HUES64 (cell line): ENCODE measurements around the gene GRK5.
A peak's percentile ranks its signal among the peaks of the same experiment; 100 is the strongest.

ENCODE experiments used
- H3K27ac ChIP-seq: 2 replicates; pipeline ENCODE4 v1.7.0; 2013; ENCODE audit warnings: low read depth, low read length, inconsistent platforms
- H3K27me3 ChIP-seq: 2 replicates; pipeline ENCODE4 v1.6.1; 2013; ENCODE audit warnings: mild to moderate bottlenecking, low read length; ENCODE audit not compliant: insufficient read depth
- H3K36me3 ChIP-seq: 2 replicates; pipeline ENCODE4 v1.6.1; 2013; ENCODE audit warnings: mild to moderate bottlenecking, low read length; ENCODE audit not compliant: insufficient read depth
- H3K4me1 ChIP-seq: 2 replicates; pipeline ENCODE4 v1.6.1; 2013; ENCODE audit warnings: mild to moderate bottlenecking, low read length, moderate library complexity; ENCODE audit not compliant: insufficient read depth
- H3K4me3 ChIP-seq: 2 replicates; pipeline ENCODE4 v1.5.1; 2013; ENCODE audit warnings: mild to moderate bottlenecking, low read length, moderate library complexity
- H3K9ac ChIP-seq: 2 replicates; pipeline ENCODE4 v1.6.1; 2013; ENCODE audit warnings: mild to moderate bottlenecking, low read depth, low read length
- H3K9me3 ChIP-seq: 2 replicates; pipeline ENCODE4 v1.6.1; 2013; ENCODE audit warnings: low read depth, low read length; ENCODE audit not compliant: insufficient read depth
- WGBS: fragments of 150-250, 120-280 bp; methylation state at CpG from one replicate; pipeline ENCODE4 v1.1.7; 2013; ENCODE audit warnings: missing lambda C conversion rate; 5-methylcytosine and 5-hydroxymethylcytosine counted together

GRK5 gene

DNA sequence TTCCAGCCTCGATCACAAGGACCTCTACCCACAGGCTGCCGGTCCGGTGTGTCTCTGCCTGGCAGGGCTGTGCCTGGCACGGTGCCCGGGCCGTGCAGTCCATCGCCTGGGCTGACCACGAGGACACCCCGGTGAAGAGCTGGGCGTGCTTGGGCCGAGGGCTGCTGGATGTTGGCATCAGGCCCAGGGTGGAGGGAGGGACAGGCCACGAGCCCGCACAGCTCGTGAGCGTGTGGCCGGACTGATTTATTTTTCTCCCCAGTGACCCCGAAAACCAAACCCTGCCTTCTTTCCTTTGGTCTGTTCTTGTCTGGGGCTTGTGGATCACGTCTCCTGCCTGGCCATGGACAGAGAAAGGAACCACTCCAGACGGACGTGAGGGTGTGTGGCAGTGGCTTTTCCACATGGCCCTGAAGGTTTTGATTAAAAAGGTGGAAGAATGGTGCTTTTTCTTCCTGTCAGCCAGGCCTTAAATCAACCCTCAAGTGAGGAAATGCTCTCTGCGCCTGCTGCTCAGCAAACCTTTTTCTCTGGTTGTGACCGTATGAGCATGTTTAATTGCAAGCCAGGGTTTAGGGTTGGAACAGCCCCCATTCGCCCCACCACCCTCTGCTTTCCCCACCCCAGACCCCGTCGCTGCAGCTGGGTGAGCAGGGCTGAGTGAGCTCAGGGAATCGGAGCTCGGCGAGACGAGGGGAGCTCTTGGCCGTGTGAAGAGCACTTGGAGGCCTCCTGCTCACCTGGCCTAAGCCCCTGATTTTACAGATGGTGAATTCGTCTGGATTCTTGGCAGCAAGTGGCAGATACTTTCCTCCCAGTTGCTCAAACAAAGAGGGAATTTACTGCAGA lies 205.1 kb downstream of the GRK5 start:
- H3K4me3 ChIP-seq = no peak overlapping the region
- no peaks in the 10 kb centered on the region for H3K9me3 ChIP-seq
- WGBS = 92% methylated on average over 31 of the region's 31 CpGs
- 0 out of 2 replicates have a peak overlapping the region, but pooled peaks have one; percentile 18 for H3K27ac ChIP-seq
- H3K9ac ChIP-seq = no peak overlapping the region
- H3K27me3 ChIP-seq = no peaks in the 10 kb centered on the region
- H3K36me3 ChIP-seq = no peaks in the 10 kb centered on the region
- H3K4me1 ChIP-seq = 0 out of 2 replicates have a peak, but pooled peaks cover 7% of the 10 kb centered on the region

DNA sequence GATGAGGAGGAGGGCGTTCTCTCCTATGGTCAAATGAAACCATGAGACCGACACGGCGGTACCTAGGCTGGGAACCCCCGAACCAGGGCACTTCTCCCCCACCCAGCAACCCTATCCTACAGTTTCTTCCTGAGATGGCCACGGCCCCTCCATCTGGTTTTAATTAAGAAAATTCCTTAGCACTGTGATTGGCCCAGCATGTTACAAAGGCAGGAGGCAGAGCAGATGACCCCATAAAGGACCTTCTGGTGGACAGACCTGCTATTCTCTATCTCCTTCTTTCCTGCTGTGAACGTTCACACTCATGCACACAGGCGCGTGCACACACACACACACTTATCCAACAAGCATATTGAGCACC lies 205.7 kb downstream of the GRK5 start:
- Histone ChIP-seq H3K9ac (no peak overlapping the region), H3K27me3 (no peaks in the 10 kb centered on the region), H3K4me1 (0 out of 2 replicates have a peak, but pooled peaks cover 7% of the 10 kb centered on the region), H3K36me3 (no peaks in the 10 kb centered on the region), H3K27ac (peak overlapping the region; percentile 18; the same call in 1 of the 2 replicates), H3K9me3 (no peaks in the 10 kb centered on the region), H3K4me3 (no peak overlapping the region)
- WGBS = 87% methylated on average over 9 of the region's 9 CpGs

DNA sequence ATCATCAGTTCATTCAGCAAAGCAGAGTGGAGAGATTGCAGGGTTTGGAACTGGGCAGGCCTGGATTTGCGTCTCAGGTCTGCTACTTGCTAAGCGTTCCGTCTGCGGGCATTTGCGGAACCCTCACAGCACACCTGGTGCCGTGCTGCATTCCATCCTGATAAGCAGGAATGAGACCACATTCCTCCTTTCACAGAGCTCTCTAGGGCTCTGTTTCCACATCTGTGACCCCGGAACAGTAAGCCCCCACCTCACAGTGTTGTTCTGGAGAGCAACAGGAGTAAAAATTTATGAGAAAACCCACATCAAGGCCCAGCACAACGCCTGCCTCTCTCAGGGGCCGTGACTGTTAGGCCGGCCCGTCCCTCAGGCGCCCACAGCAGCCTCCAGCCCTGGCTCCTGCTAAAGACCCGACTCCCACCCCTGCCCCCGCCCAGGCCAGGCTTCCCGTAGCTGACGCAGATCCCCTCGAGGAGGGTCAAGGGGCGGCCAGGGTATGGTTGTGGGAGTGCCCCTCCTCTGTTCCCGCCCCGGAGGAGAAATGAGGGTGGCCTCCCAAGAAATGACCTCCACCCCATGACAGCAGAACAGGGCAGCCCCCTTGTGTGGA lies 206.2 kb downstream of the GRK5 start:
- 0 out of 2 replicates have a peak, but pooled peaks cover 7% of the 10 kb centered on the region for H3K4me1 ChIP-seq
- no peaks in the 10 kb centered on the region for H3K9me3 ChIP-seq
- no peak overlapping the region for H3K9ac ChIP-seq
- H3K4me3 ChIP-seq = no peak overlapping the region
- no peaks in the 10 kb centered on the region for H3K36me3 ChIP-seq
- no peaks in the 10 kb centered on the region for H3K27me3 ChIP-seq
- 80% methylated on average over 18 of the region's 20 CpGs for WGBS
- H3K27ac ChIP-seq = peak overlapping the region; percentile 29; the same call in 1 of the 2 replicates

DNA sequence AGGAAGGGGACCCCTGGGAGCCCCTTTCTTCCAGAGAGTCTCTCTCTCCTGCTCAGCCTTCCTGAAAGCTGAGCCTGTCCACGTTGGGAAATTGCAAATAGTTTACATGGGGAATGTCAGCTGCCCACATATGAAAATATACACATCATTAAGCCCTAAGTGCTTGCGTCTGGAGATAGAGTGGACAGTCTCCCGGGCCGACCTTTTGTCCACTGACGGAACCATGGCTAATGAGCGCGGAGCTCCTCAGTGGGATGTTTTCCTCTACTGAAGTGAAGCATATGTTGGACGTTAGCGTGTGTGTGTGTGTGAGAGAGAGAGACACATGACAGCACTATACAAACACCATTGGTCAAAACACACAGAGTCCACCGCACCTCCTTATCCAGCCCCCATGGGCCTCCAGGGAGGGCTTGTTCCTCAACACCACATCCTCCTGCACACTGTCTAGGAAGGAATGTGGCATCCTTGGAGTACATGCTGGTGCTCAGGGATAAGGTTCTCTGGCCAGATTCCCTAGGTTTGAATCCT lies 206.8 kb downstream of the GRK5 start:
- Histone ChIP-seq H3K4me3 (no peak overlapping the region), H3K9me3 (no peaks in the 10 kb centered on the region), H3K27ac (no peak overlapping the region), H3K9ac (no peak overlapping the region), H3K27me3 (no peaks in the 10 kb centered on the region), H3K36me3 (no peaks in the 10 kb centered on the region), H3K4me1 (0 out of 2 replicates have a peak, but pooled peaks cover 7% of the 10 kb centered on the region)
- 96% methylated on average over 8 of the region's 10 CpGs for WGBS

DNA sequence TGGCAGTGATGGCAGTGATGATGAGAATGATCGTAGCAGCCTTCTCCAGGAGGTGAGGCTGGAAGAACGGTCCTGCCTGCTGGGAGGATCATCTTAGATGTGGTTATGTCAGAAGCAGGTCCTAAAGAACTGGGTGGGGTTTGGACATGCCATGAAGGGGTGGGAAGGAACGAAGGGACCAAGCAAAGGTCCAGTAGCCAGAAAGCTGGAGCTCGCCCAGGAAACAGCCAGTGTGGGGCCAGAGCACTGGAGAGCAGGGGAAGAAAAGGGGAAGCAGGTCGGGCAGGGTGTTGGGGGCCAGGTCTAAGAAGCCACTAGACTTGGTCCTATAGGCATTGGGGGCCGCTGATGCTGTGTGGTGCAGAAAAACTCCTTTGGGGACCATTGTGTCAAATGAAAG lies 207.8 kb downstream of the GRK5 start:
- Histone ChIP-seq H3K27me3 (no peaks in the 10 kb centered on the region), H3K27ac (no peak overlapping the region), H3K4me3 (no peak overlapping the region), H3K9me3 (no peaks in the 10 kb centered on the region), H3K4me1 (0 out of 2 replicates have a peak, but pooled peaks cover 7% of the 10 kb centered on the region), H3K9ac (no peak overlapping the region), H3K36me3 (no peaks in the 10 kb centered on the region)
- WGBS = 91% methylated on average over 6 of the region's 6 CpGs

DNA sequence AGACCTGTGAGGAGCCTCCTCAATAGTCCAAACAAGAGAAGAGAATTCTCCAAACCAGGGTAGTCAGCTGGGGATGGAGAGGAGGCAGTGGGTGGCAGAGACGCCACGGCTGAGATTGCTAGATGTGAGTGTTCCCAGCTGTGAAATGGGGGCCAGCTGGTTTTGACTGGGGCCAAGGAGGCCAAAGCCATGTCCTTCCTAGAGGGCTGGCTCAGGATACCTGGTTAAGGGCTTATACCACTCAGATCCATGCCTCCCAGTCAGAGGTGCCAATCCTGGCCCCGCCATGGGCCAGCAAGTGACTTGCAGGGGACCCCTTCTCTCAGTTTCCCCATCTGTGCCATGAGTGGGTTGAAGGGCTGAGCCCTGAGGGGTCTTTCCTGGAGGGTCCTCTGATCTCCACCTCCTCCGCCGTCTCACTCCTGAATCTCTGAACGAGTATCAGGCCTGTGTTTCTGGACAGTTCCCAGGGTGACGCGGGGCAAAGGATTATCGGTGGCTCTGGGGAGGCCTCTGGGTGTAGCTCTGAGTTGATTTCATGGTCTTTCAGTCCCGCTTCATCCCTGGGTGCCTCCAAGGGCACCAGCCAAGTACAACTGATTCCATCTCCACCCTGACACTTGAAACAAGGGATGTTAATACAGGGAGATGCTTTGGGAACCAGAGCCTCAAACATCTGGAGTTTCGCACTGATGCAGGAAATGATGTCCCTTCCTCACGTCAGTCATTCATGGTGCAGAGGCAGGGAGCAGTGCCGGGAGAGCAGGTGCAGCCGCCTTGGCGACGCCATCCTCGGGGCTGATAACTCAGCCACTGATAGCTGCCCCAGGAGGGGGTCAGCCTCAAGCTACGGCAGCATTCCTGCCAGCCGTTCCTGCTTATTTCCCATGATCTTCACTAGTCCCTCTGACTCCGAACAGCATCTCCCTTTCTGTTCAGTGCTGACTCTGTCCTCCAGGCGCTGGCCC lies 208.4 kb downstream of the GRK5 start:
- Histone ChIP-seq H3K4me1 (0 out of 2 replicates have a peak, but pooled peaks cover 7% of the 10 kb centered on the region), H3K9ac (no peak overlapping the region), H3K27ac (no peak overlapping the region), H3K27me3 (no peaks in the 10 kb centered on the region), H3K4me3 (no peak overlapping the region), H3K36me3 (no peaks in the 10 kb centered on the region), H3K9me3 (no peaks in the 10 kb centered on the region)
- WGBS = 90% methylated on average over 21 of the region's 21 CpGs

DNA sequence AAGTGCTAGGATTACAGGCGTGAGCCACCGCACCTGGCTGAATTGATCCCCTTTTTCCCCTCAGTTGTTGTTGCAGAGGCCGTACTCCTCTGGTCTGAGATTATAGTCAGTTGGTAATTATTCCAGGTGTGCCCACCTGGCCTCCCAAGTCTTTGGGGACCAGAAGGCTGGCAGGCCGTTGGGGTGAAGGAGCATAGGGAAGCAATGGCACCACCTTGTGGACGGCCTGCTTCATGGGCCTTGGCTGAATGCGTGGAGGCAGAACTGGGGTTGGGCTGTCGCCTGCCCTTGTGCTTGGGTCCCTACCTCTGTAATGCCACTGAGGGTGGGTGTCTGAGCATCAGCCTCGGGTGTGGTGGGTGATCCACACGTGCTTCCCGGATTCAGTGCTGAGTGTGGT lies 209.5 kb downstream of the GRK5 start:
- Histone ChIP-seq H3K9me3 (no peaks in the 10 kb centered on the region), H3K27ac (no peak overlapping the region), H3K27me3 (no peaks in the 10 kb centered on the region), H3K36me3 (no peaks in the 10 kb centered on the region), H3K4me1 (peaks cover 16% of the 10 kb centered on the region; the same call in 1 of the 2 replicates), H3K4me3 (no peak overlapping the region), H3K9ac (no peak overlapping the region)
- 59% methylated on average over 10 of the region's 10 CpGs for WGBS

DNA sequence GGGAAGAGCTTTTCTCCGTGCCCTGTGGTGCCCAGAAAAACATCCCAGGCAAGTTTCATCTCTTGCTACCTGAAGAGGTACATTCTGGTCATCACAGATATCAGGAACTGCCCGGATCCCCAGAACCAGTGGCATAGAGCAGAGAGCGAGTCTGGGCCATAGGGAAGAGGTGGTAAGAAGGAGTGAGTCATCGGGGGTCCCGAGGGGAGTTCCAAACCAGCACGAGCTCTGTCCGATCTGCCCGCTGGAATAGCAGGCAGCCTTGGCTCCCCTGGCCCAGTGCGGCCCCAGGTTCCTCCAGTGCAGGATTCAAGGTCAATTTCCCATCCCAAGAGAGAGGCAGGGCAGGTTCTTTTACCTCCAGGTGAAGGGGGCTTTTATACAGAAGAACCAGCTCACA lies 210.5 kb downstream of the GRK5 start:
- Histone ChIP-seq H3K27ac (no peak overlapping the region), H3K4me1 (peaks cover 18% of the 10 kb centered on the region; the same call in 1 of the 2 replicates), H3K36me3 (no peaks in the 10 kb centered on the region), H3K9me3 (no peaks in the 10 kb centered on the region), H3K27me3 (no peaks in the 10 kb centered on the region), H3K4me3 (no peak overlapping the region), H3K9ac (no peak overlapping the region)
- 94% methylated on average over 9 of the region's 9 CpGs for WGBS

DNA sequence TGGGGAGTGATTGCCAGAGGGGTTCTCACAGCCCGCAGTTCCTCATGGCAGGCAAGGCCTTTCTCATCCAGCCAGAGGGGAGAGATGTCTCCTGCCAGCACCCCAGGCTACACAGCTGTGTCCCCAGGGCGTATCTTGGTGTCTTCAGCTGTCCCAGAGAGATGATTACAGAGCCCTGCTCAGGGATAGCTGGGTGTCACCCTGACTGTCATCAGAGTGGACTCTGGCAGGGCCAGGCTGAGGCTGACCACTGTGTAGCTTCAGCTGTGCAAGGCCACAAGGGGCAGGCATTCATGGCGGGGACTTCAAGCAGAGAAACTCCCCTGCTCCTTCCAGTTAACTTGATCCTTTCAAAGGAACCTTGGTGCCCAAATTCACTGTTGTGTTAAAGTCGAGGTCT lies 211.0 kb downstream of the GRK5 start:
- H3K27ac ChIP-seq = no peak overlapping the region
- H3K27me3 ChIP-seq = no peaks in the 10 kb centered on the region
- WGBS = 88% methylated on average over 4 of the region's 4 CpGs
- no peak overlapping the region for H3K4me3 ChIP-seq
- no peaks in the 10 kb centered on the region for H3K9me3 ChIP-seq
- H3K9ac ChIP-seq = no peak overlapping the region
- H3K36me3 ChIP-seq = no peaks in the 10 kb centered on the region
- peaks cover 15% of the 10 kb centered on the region; the same call in 1 of the 2 replicates for H3K4me1 ChIP-seq

DNA sequence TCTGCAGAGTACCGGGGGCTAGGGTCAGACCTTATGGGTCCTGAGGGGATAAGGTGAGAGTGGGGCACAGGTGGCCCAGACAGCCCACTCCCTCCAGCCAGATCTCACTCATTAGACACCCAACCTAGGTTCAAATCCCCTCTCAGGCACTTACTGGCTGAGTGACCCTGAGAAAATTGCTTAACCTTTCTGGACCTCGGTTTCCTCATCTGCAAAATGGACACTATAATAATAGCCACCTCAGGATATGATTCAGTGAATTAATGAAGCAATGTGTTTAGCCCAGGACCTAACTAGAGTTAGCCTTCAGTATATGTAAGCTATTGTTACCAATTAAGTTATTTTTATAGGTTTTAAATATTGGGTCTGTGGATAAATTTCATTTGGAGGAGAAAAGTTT lies 212.6 kb downstream of the GRK5 start:
- H3K9ac ChIP-seq = no peak overlapping the region
- no peak overlapping the region for H3K4me3 ChIP-seq
- H3K4me1 ChIP-seq = peaks cover 12% of the 10 kb centered on the region; the same call in 1 of the 2 replicates
- WGBS = 94% methylated on average over 2 of the region's 2 CpGs
- no peak overlapping the region for H3K27ac ChIP-seq
- no peaks in the 10 kb centered on the region for H3K36me3 ChIP-seq
- H3K27me3 ChIP-seq = no peaks in the 10 kb centered on the region
- no peaks in the 10 kb centered on the region for H3K9me3 ChIP-seq
